Epithelial cell of proximal tubule (primary cell): ENCODE measurements around the gene CNNM4. TPM values are rescaled to one million over a fixed set of nuclear protein-coding genes. Genes with fewer than 3 reads are reported as not detected.

Experiments
- DNase-seq: peaks from one replicate; pipeline ENCODE4 v3.0.0-alpha.2; 2011; ENCODE audit warnings: low read depth
- H3K4me3 ChIP-seq: 2 replicates; pipeline ENCODE4 v1.5.1; 2011; ENCODE audit warnings: low read depth, mild to moderate bottlenecking, low read length
- CTCF ChIP-seq: conservative IDR thresholded peaks from 2 replicates; pipeline ENCODE4 v1.5.1; 2012; ENCODE audit warnings: low read depth, mild to moderate bottlenecking, low read length
- total RNA-seq: library from RNA; depleted of rRNA; stranded (reverse); fragments of >200 nt; gene quantifications from 2 replicates; pipeline ENCODE4 v1.2.3, GENCODE V29; 2015

Gene CNNM4
- total RNA-seq, 1 donor from 2014 or later: 5.7 TPM

- no peak for TF ChIP-seq CTCF
- DNase-seq: no peak
Measured at GRCh38 chr2:96730212-96730611, 30.5 kb upstream of the CNNM4 start.

DNA sequence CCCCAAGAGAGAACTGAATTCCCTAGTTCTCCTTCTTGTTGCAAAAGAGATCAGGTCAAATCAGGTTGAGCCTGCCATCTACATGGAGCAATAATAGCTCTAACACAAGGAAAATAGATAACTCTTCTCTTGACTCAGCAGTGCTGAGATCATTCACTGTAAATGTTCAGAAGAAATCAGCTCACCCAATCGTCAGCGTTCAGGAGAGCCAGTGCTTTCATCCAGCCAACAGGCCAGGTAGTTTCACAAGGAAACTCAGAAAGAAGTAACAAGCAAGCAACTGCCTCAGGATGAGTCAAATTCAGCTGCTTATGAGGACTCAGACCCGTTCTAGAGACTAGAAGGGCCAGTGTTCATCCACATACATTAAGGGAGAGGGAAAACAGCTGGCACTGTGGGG, 26.8 kb upstream of the CNNM4 start:
- no peak for TF ChIP-seq CTCF
- DNase-seq: no peak
- no peak overlapping the region for H3K4me3 ChIP-seq

More at GRCh38 chr2:96730212-96730611, 30.5 kb upstream of the CNNM4 start:
- no peak overlapping the region for H3K4me3 ChIP-seq

GRCh38 chr2:96734880-96735583, 25.7 kb upstream of the CNNM4 start:
- no peak for DNase-seq
- H3K4me3 ChIP-seq: no peak overlapping the region
- TF ChIP-seq CTCF: no peak

- no peak for TF ChIP-seq CTCF
- H3K4me3 ChIP-seq: no peak overlapping the region
- DNase-seq: no peak
Measured at GRCh38 chr2:96737251-96737650, 23.5 kb upstream of the CNNM4 start.

DNA sequence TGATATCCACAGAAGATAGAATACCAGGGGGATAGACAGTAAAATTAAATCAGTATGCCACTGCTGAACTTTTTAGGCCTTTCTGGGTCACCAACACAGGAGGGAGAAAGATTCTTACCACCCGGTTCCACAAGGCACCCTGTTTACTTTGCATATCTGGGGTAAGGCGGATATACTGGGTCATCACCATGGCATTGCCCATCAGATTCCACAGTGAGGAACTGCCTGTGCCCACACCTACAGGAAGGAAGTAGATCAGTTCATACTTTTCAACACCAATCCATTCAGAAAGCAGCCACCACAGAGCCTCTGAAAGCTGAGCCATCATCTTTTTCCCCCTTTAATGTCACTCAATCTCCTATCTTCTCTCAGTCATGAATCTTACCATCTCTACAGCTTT, 22.9 kb upstream of the CNNM4 start:
- no peak for TF ChIP-seq CTCF
- DNase-seq: no peak
- H3K4me3 ChIP-seq: peak overlapping the region; percentile 5

DNA sequence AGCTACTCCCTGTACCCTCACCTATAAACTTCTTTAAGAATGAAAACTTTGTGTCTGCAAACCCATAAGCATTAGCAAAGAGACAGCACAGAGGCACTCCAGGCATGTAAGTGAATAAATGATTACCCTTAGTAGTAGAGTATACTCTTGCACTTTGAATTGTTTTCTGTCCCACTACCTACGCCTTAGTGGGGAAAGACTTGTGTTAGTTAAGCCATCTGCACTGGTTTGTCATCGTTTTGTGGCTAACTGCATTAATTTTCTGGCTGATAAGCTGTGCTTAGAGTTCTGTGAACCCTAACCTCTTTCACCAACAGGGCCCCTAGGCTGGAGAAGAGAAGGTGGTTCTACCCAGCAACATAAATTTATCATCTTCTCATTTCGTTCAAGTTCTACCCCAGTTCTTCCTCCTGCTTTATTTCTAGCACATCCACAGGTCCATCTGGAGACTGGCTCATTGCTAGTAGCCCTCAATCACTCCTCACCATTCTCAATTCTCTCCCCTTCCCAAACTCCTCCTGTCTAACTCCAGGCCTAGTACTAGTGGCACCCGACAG, 21.5 kb upstream of the CNNM4 start:
- peak; percentile 56 for DNase-seq
- TF ChIP-seq CTCF: no peak
- H3K4me3 ChIP-seq: peak overlapping the region; percentile 93
